Neuronal stem cell (in vitro differentiated cells): ENCODE data around the gene SSUH2.

Experiments used
- DNase-seq: peaks from one replicate; pipeline ENCODE4 v3.0.0-alpha.2; 2013; ENCODE audit warnings: low spot score
- H2AFZ ChIP-seq: one replicate; pipeline ENCODE4 v1.6.1; 2013; ENCODE audit warnings: mild to moderate bottlenecking, low read length, inconsistent platforms
- H2AK5ac ChIP-seq: 2 replicates; pipeline ENCODE4 v1.6.1; 2013; ENCODE audit warnings: low read depth, mild to moderate bottlenecking, inconsistent platforms, low read length, moderate library complexity, mixed read lengths
- H2BK120ac ChIP-seq: 2 replicates; pipeline ENCODE4 v1.6.1; 2013; ENCODE audit warnings: low read depth, mild to moderate bottlenecking, inconsistent platforms, low read length, moderate library complexity, mixed read lengths
- H2BK12ac ChIP-seq: one replicate; pipeline ENCODE4 v1.6.1; 2013; ENCODE audit warnings: low read length, inconsistent platforms
- H2BK15ac ChIP-seq: 2 replicates; pipeline ENCODE4 v1.6.1; 2013; ENCODE audit warnings: mild to moderate bottlenecking, low read length, inconsistent platforms, mixed read lengths
- H2BK5ac ChIP-seq: one replicate; pipeline ENCODE4 v1.6.1; 2013; ENCODE audit warnings: inconsistent platforms, mild to moderate bottlenecking, low read length, moderate library complexity
- H3K14ac ChIP-seq: one replicate; pipeline ENCODE4 v1.6.1; 2013; ENCODE audit warnings: low read length, inconsistent platforms
- H3K18ac ChIP-seq: 2 replicates; pipeline ENCODE4 v1.6.1; 2013; ENCODE audit warnings: low read length, inconsistent platforms
- H3K23ac ChIP-seq: 2 replicates; pipeline ENCODE4 v1.6.1; 2013; ENCODE audit warnings: low read depth, mild to moderate bottlenecking, mixed read lengths, low read length, inconsistent platforms; ENCODE audit not compliant: poor library complexity
- H3K27ac ChIP-seq: replicated peaks from 3 replicates; pipeline ENCODE4 v1.5.1; 2013; ENCODE audit warnings: low read length, inconsistent platforms
- H3K27me3 ChIP-seq, 3 experiments: 2 replicates each; pipeline ENCODE4 v1.6.1; 2013; ENCODE audit warnings: low read length in 3 of 3, mild to moderate bottlenecking in 2 of 3, inconsistent platforms in 1 of 3, low read depth in 1 of 3, mixed read lengths in 1 of 3, moderate library complexity in 1 of 3; ENCODE audit not compliant: control insufficient read depth in 3 of 3, insufficient read depth in 3 of 3
- H3K36me3 ChIP-seq, 2 donors: replicated peaks in 1 of 2; 2 replicates each; pipeline ENCODE4 v1.6.1; 2013; ENCODE audit warnings: low read length in 2 of 2; ENCODE audit not compliant: control insufficient read depth in 2 of 2, insufficient read depth in 2 of 2
- H3K4ac ChIP-seq: 2 replicates; pipeline ENCODE4 v1.6.1; 2013; ENCODE audit warnings: inconsistent platforms, mild to moderate bottlenecking, low read length, moderate library complexity
- H3K4me1 ChIP-seq, 2 donors: 1 replicate in 1 of 2; 2 replicates in 1 of 2; pipeline ENCODE4 v1.6.1; 2013; ENCODE audit warnings: low read length in 2 of 2, low read depth in 1 of 2; ENCODE audit not compliant: control insufficient read depth in 2 of 2, insufficient read depth in 1 of 2
- H3K4me2 ChIP-seq: one replicate; pipeline ENCODE4 v1.6.1; 2013; ENCODE audit warnings: mild to moderate bottlenecking, low read length, inconsistent platforms; ENCODE audit not compliant: insufficient read depth, poor library complexity, severe bottlenecking
- H3K4me3 ChIP-seq, 2 donors: 2 replicates each; pipeline ENCODE4 v1.5.1; 2013; ENCODE audit warnings: low read length in 2 of 2, mild to moderate bottlenecking in 2 of 2, inconsistent platforms in 1 of 2, moderate library complexity in 1 of 2
- H3K79me1 ChIP-seq: one replicate; pipeline ENCODE4 v1.6.1; 2013; ENCODE audit warnings: low read depth, mild to moderate bottlenecking, inconsistent platforms, low read length, moderate library complexity
- H3K9ac ChIP-seq: one replicate; pipeline ENCODE4 v1.6.1; 2013; ENCODE audit warnings: mild to moderate bottlenecking, low read depth, low read length, inconsistent platforms; ENCODE audit not compliant: poor library complexity
- H3K9me3 ChIP-seq, 2 donors: replicated peaks in 1 of 2; 2 replicates each; pipeline versions ENCODE3 to v1.6.1; 2013; ENCODE audit warnings: low read length in 2 of 2, mild to moderate bottlenecking in 2 of 2, inconsistent platforms in 1 of 2, low read depth in 1 of 2, mixed read lengths in 1 of 2, moderate library complexity in 1 of 2; ENCODE audit not compliant: control insufficient read depth in 2 of 2, insufficient read depth in 1 of 2
- H4K8ac ChIP-seq: one replicate; pipeline ENCODE4 v1.6.1; 2013; ENCODE audit warnings: low read depth, mild to moderate bottlenecking, inconsistent platforms, low read length, moderate library complexity
- H4K91ac ChIP-seq: one replicate; pipeline ENCODE4 v1.6.1; 2013; ENCODE audit warnings: low read length, low read depth, mild to moderate bottlenecking, inconsistent platforms; ENCODE audit not compliant: poor library complexity
- WGBS, 2 donors: extraction: QIAGEN DNeasy Blood & Tissue Kit; methylation state at CpG; one replicate each; pipeline ENCODE4 v1.1.7; 2013; ENCODE audit warnings: missing lambda C conversion rate in 2 of 2, mixed read lengths in 1 of 2; ENCODE audit not compliant: insufficient read length in 2 of 2, insufficient replicate concordance in 1 of 2; ENCODE audit errors: extremely low coverage in 2 of 2; 5-methylcytosine and 5-hydroxymethylcytosine counted together

The SSUH2 gene

GRCh38 chr3:8578282-8578681 is 66.3 kb downstream of the SSUH2 start:
- H2BK120ac ChIP-seq = no peak overlapping the region
- no peak overlapping the region for H3K4ac ChIP-seq
- no peak overlapping the region for H2BK12ac ChIP-seq
- H3K9me3 ChIP-seq = peaks cover 0 to 1% of the 10 kb centered on the region in 2 donors
- H3K9ac ChIP-seq = no peak overlapping the region
- no peak overlapping the region for H3K18ac ChIP-seq
- H2BK5ac ChIP-seq = no peak overlapping the region
- no peak overlapping the region for H4K8ac ChIP-seq
- H3K36me3 ChIP-seq = no peaks in the 10 kb centered on the region
- no peak overlapping the region for H4K91ac ChIP-seq
- H3K4me3 ChIP-seq = no peak overlapping the region
- H2AFZ ChIP-seq = no peak overlapping the region
- no peaks in the 10 kb centered on the region for H3K4me1 ChIP-seq
- H3K27ac ChIP-seq = no peak overlapping the region
- no peak overlapping the region for H3K23ac ChIP-seq
- no peak overlapping the region for H2AK5ac ChIP-seq
- no peak for DNase-seq
- H3K27me3 ChIP-seq = no peaks in the 10 kb centered on the region
- H3K79me1 ChIP-seq = no peaks in the 10 kb centered on the region
- H2BK15ac ChIP-seq = no peak overlapping the region
- no peak overlapping the region for H3K4me2 ChIP-seq
- WGBS, 2 donors = no CpG with 5 or more reads among the region's 4 CpGs
- H3K14ac ChIP-seq = no peak overlapping the region

- H4K8ac ChIP-seq = no peak overlapping the region
- H2BK120ac ChIP-seq = no peak overlapping the region
- H3K4me1 ChIP-seq = no peaks in the 10 kb centered on the region
- H3K27me3 ChIP-seq = no peaks in the 10 kb centered on the region
- WGBS, 2 donors = no CpG with 5 or more reads among the region's 5 CpGs
- no peak overlapping the region for H3K23ac ChIP-seq
- H3K4me2 ChIP-seq = no peak overlapping the region
- H3K9me3 ChIP-seq = no peaks in the 10 kb centered on the region
- H3K9ac ChIP-seq = no peak overlapping the region
- no peak overlapping the region for H3K18ac ChIP-seq
- H3K79me1 ChIP-seq = no peaks in the 10 kb centered on the region
- no peak overlapping the region for H3K4me3 ChIP-seq
- H4K91ac ChIP-seq = no peak overlapping the region
- H3K4ac ChIP-seq = no peak overlapping the region
- H3K14ac ChIP-seq = no peak overlapping the region
- no peak for DNase-seq
- no peak overlapping the region for H2AK5ac ChIP-seq
- H2BK5ac ChIP-seq = no peak overlapping the region
- H3K27ac ChIP-seq = no peak overlapping the region
- H3K36me3 ChIP-seq = no peaks in the 10 kb centered on the region
- no peak overlapping the region for H2AFZ ChIP-seq
- no peak overlapping the region for H2BK15ac ChIP-seq
- no peak overlapping the region for H2BK12ac ChIP-seq
Measured at GRCh38 chr3:8576841-8577571, 67.6 kb downstream of the SSUH2 start.

- WGBS, 2 donors = no CpG with 5 or more reads among the region's 6 CpGs
- Histone ChIP-seq H3K79me1 (no peaks in the 10 kb centered on the region), H4K91ac (no peak overlapping the region), H2BK15ac (no peak overlapping the region), H3K27me3 (no peaks in the 10 kb centered on the region), H2BK120ac (no peak overlapping the region), H3K36me3 (no peaks in the 10 kb centered on the region), H3K18ac (no peak overlapping the region), H3K4me3 (no peak overlapping the region), H3K4ac (no peak overlapping the region), H2BK5ac (no peak overlapping the region), H3K4me2 (no peak overlapping the region), H2AFZ (no peak overlapping the region), H3K9ac (no peak overlapping the region), H3K27ac (no peak overlapping the region), H4K8ac (no peak overlapping the region), H2AK5ac (no peak overlapping the region), H2BK12ac (no peak overlapping the region), H3K14ac (no peak overlapping the region), H3K4me1 (no peaks in the 10 kb centered on the region), H3K23ac (no peak overlapping the region), H3K9me3 (no peaks in the 10 kb centered on the region)
- DNase-seq = no peak
Measured at GRCh38 chr3:8576436-8576835, 68.2 kb downstream of the SSUH2 start.

- H3K27ac ChIP-seq = no peak overlapping the region
- no peaks in the 10 kb centered on the region for H3K36me3 ChIP-seq
- H2AK5ac ChIP-seq = no peak overlapping the region
- H3K4me2 ChIP-seq = no peak overlapping the region
- no peak overlapping the region for H3K14ac ChIP-seq
- H4K8ac ChIP-seq = no peak overlapping the region
- no peaks in the 10 kb centered on the region for H3K79me1 ChIP-seq
- no peaks in the 10 kb centered on the region for H3K27me3 ChIP-seq
- no peak overlapping the region for H2BK12ac ChIP-seq
- no peak overlapping the region for H2BK120ac ChIP-seq
- no peak overlapping the region for H3K4me3 ChIP-seq
- no peak overlapping the region for H3K9ac ChIP-seq
- no peak for DNase-seq
- H2BK5ac ChIP-seq = no peak overlapping the region
- no peak overlapping the region for H2BK15ac ChIP-seq
- H3K4ac ChIP-seq = no peak overlapping the region
- no peak overlapping the region for H2AFZ ChIP-seq
- no peak overlapping the region for H3K23ac ChIP-seq
- no peaks in the 10 kb centered on the region for H3K9me3 ChIP-seq
- H4K91ac ChIP-seq = no peak overlapping the region
- no peaks in the 10 kb centered on the region for H3K4me1 ChIP-seq
- WGBS, 2 donors = no CpG with 5 or more reads among the region's 5 CpGs
- H3K18ac ChIP-seq = no peak overlapping the region
Measured at GRCh38 chr3:8575364-8576104, 69.1 kb downstream of the SSUH2 start.
